ENCODE measurements around the gene ELAVL1. TPM values are rescaled to one million over a fixed set of nuclear protein-coding genes. Genes with fewer than 3 reads are reported as not detected.
"Not testable (repeated sequence)": the region's sequence is repeated elsewhere in the genome, so short reads cannot be mapped to it uniquely, and the experiment has no call there.

The ELAVL1 gene
- total RNA-seq, 1 donor from 2014 or later, result 37.4 TPM

DNA sequence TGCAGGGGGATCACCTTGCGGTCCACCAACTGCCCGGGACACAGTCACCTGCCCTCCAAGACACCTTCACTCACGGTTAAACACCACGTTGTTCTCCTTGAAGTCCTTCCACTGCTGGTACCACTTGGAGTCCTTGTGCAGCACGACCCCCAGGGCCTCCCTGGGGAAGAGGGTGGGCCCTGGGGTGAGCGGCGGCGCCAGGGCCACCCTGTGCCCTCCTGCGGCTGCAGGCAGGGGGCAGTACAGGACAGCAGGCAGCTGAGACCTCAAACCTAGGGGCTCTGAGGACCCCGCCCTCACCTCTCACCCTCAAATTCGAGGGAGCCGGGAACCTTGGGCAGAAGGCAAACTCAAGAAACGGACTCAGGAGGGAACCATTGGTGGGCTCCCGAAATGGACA is 72.0 kb downstream of the ELAVL1 start:
- FAIRE-seq, result no peak
- H3K36me3 ChIP-seq (ENCODE audit: control insufficient read depth, insufficient read depth, low read length), result peaks cover 31% of the 10 kb centered on the region
- DNase-seq (ENCODE audit: low read depth), result no peak

DNA sequence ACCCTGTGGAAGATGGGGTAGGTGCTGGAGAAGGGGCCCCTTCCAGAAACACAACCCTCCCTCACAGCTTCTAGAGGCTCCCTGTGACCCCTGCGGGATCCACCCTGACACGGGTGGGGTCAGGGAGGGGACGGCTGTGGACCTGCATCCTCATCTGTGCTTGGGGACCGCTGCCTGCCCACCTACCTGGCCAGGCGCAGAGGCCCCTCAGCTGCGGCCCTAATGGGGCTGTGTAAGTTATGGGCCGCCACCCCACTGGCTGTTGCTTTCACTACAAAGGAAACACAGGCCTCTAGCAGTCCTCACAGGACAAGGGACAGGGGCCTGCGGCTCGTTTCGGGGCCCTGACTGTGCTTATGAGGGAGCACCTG is 72.5 kb downstream of the ELAVL1 start:
- DNase-seq (ENCODE audit: low read depth), result no peak
- Histone ChIP-seq H3K27me3 (ENCODE audit: control insufficient read depth, insufficient read depth, low read length) (no peaks in the 10 kb centered on the region), H3K36me3 (ENCODE audit: control insufficient read depth, insufficient read depth, low read length) (peaks cover 31% of the 10 kb centered on the region), H3K4me3 (ENCODE audit: low read depth, low read length) (no peak overlapping the region)
- no peak for TF ChIP-seq CTCF (IDR thresholded peaks at IDR 0.05; ENCODE audit: insufficient read depth, low read length, severe bottlenecking)
- no peak for FAIRE-seq

More for the DNA sequence above, 72.0 kb downstream of the ELAVL1 start:
- Histone ChIP-seq H3K4me3 (ENCODE audit: low read depth, low read length) (no peak overlapping the region), H3K27me3 (ENCODE audit: control insufficient read depth, insufficient read depth, low read length) (no peaks in the 10 kb centered on the region)
- peak; percentile 31 for TF ChIP-seq CTCF (IDR thresholded peaks at IDR 0.05; ENCODE audit: insufficient read depth, low read length, severe bottlenecking)

- TF ChIP-seq CTCF (IDR thresholded peaks at IDR 0.05; ENCODE audit: insufficient read depth, low read length, severe bottlenecking), result no peak
- DNase-seq (ENCODE audit: low read depth) (no peak), FAIRE-seq (no peak)
- Histone ChIP-seq H3K4me3 (ENCODE audit: low read depth, low read length) (no peak overlapping the region), H3K27me3 (ENCODE audit: control insufficient read depth, insufficient read depth, low read length) (no peaks in the 10 kb centered on the region), H3K36me3 (ENCODE audit: control insufficient read depth, insufficient read depth, low read length) (peaks cover 31% of the 10 kb centered on the region)
Observed at GRCh38 chr19:7932276-7932929, 73.0 kb downstream of the ELAVL1 start.

GRCh38 chr19:7931221-7932061 is 74.0 kb downstream of the ELAVL1 start:
- FAIRE-seq (no peak), DNase-seq (ENCODE audit: low read depth) (no peak)
- H3K27me3 ChIP-seq (ENCODE audit: control insufficient read depth, insufficient read depth, low read length), result no peaks in the 10 kb centered on the region
- no peak overlapping the region for H3K4me3 ChIP-seq (ENCODE audit: low read depth, low read length)
- peaks cover 32% of the 10 kb centered on the region for H3K36me3 ChIP-seq (ENCODE audit: control insufficient read depth, insufficient read depth, low read length)
- TF ChIP-seq CTCF (IDR thresholded peaks at IDR 0.05; ENCODE audit: insufficient read depth, low read length, severe bottlenecking), result no peak

- no peak for TF ChIP-seq CTCF (IDR thresholded peaks at IDR 0.05; ENCODE audit: insufficient read depth, low read length, severe bottlenecking)
- DNase-seq (ENCODE audit: low read depth), result no peak
- H3K27me3 ChIP-seq (ENCODE audit: control insufficient read depth, insufficient read depth, low read length), result no peaks in the 10 kb centered on the region
- H3K4me3 ChIP-seq (ENCODE audit: low read depth, low read length), result no peak overlapping the region
- no peak for FAIRE-seq
- peaks cover 30% of the 10 kb centered on the region for H3K36me3 ChIP-seq (ENCODE audit: control insufficient read depth, insufficient read depth, low read length)
Observed at GRCh38 chr19:7930765-7931164, 74.7 kb downstream of the ELAVL1 start.

DNA sequence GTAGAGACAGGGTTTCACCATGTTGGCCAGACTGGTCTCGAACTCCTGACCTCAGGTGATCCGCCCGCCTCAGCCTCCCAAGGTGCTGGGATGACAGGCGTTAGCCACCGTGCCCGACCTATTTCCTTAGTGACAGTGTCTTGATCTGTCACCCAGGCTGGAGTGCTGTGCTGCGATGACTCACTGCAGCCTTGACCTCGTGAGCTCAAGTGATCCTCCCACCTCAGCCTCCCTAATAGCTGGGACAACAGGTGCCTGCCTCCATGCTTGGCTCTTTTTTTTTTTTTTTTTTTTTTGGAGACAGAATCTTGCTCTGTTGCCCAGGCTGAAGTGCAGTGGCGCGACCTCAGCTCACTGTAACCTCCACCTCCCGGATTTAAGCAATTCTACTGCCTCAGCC is 75.4 kb downstream of the ELAVL1 start:
- peaks cover 27% of the 10 kb centered on the region for H3K36me3 ChIP-seq (ENCODE audit: control insufficient read depth, insufficient read depth, low read length)
- DNase-seq (ENCODE audit: low read depth); FAIRE-seq; H3K27me3 ChIP-seq (ENCODE audit: control insufficient read depth, insufficient read depth, low read length); H3K4me3 ChIP-seq (ENCODE audit: low read depth, low read length): not testable (repeated sequence)

All from bronchial epithelial cell (primary cell).